K562 (cell line): ENCODE results near the gene NCCRP1. TPM values are rescaled to one million over a fixed set of nuclear protein-coding genes. Genes with fewer than 3 reads are reported as not detected.
A peak's percentile ranks its signal among the peaks of the same experiment; 100 is the strongest.

ENCODE experiments used
- ATAC-seq: fragments of 200-7000 bp; cut with Tn5 transposase; 3 replicates; pipeline ENCODE4 v1.9.1; 2020; ENCODE audit warnings: moderate library complexity
- BruUV-seq: library from RNA; stranded (reverse); fragments of 400-500 nt; replicated peaks from 2 replicates; lab custom pipeline; 2021; lab: Mats Ljungman, UMichigan
- CTCF ChIA-PET: fragments of 300-600 bp; formaldehyde crosslinking; extraction: SDS; loops from one replicate; lab custom pipeline; 2021; ENCODE audit warnings: low intra/inter-chr PET ratio; lab: Yijun Ruan, JAX
- POLR2A ChIA-PET: fragments of 300-600, 350-650 bp; sonication (Branson Sonifier 250); formaldehyde crosslinking; extraction: SDS; loops from one replicate; lab custom pipeline; 2021; ENCODE audit warnings: antibody characterized with exemption, inconsistent platforms; lab: Yijun Ruan, JAX
- DNase-seq, 4 experiments: peaks; one replicate each; pipeline versions ENCODE4 v3.0.0 to v3.0.0-alpha.2; 2011 to 2018; ENCODE audit warnings: low spot score in 3 of 4, mixed read lengths in 3 of 4; ENCODE audit errors: extremely low read depth in 1 of 4
- FAIRE-seq: peaks from 2 replicates; lab custom pipeline; 2011; peaks lifted over from hg19 to GRCh38; lab: Jason Lieb, UNC
- H2AFZ ChIP-seq: 2 replicates; pipeline ENCODE4 v1.6.0; 2011; ENCODE audit warnings: low read depth, low read length, control low read depth, inconsistent platforms
- H3K27ac ChIP-seq: fragments of 200-600 bp; 3 replicates; pipeline ENCODE4 v1.8.0; 2011; ENCODE audit warnings: low read depth, mild to moderate bottlenecking, control low read depth, inconsistent platforms, low read length, moderate library complexity, mixed read lengths; ENCODE audit errors: extremely low read depth
- H3K27me3 ChIP-seq, 2 experiments: fragments of 300-600 bp in 1 of 2; 2 replicates in 1 of 2; 3 replicates in 1 of 2; pipeline versions ENCODE4 v1.6.0 to v1.8.0; 2011; ENCODE audit warnings: inconsistent platforms in 2 of 2, low read length in 2 of 2, mild to moderate bottlenecking in 1 of 2, mixed read lengths in 1 of 2, moderate library complexity in 1 of 2; ENCODE audit not compliant: control insufficient read depth in 2 of 2, insufficient read depth in 2 of 2
- H3K36me3 ChIP-seq: fragments of 300-600 bp; 3 replicates; pipeline ENCODE4 v1.8.0; 2011; ENCODE audit warnings: mild to moderate bottlenecking, low read length, inconsistent platforms; ENCODE audit not compliant: control insufficient read depth, insufficient read depth
- H3K4me1 ChIP-seq, 2 experiments: fragments of 200-600 bp in 1 of 2; replicated peaks in 1 of 2; 2 replicates in 1 of 2; 3 replicates in 1 of 2; pipeline versions ENCODE4 v1.5.1 to v1.8.0; 2011; ENCODE audit warnings: inconsistent platforms in 2 of 2, low read length in 2 of 2, mild to moderate bottlenecking in 1 of 2, mixed read lengths in 1 of 2, moderate library complexity in 1 of 2; ENCODE audit not compliant: control insufficient read depth in 2 of 2, insufficient read depth in 2 of 2
- H3K4me2 ChIP-seq: 2 replicates; pipeline ENCODE4 v1.6.1; 2011; ENCODE audit warnings: low read length, control low read depth, inconsistent platforms, mixed read lengths; ENCODE audit not compliant: insufficient read depth
- H3K4me3 ChIP-seq: fragments of 200-600 bp; sonication (generic), shearing (Covaris generic); 2 replicates; pipeline ENCODE4 v1.5.1; 2016; ENCODE audit warnings: control low read depth, inconsistent platforms
- H3K79me2 ChIP-seq: fragments of 200-600 bp; 3 replicates; pipeline ENCODE4 v1.8.0; 2011; ENCODE audit warnings: low read length, inconsistent platforms; ENCODE audit not compliant: control insufficient read depth, insufficient read depth
- H3K9ac ChIP-seq, 2 experiments: 2 replicates each; pipeline versions ENCODE4 v1.6.0 to v1.6.1; 2011; ENCODE audit warnings: low read depth in 2 of 2, low read length in 2 of 2, control low read depth in 1 of 2, inconsistent platforms in 1 of 2, mild to moderate bottlenecking in 1 of 2, mixed read lengths in 1 of 2; ENCODE audit not compliant: insufficient read depth in 1 of 2
- H3K9me1 ChIP-seq: one replicate; pipeline ENCODE4 v1.6.0; 2011; ENCODE audit warnings: inconsistent platforms, mild to moderate bottlenecking, low read length, moderate library complexity; ENCODE audit not compliant: control insufficient read depth, insufficient read depth
- H3K9me3 ChIP-seq: replicated peaks from 2 replicates; pipeline ENCODE4 v1.5.1; 2011; ENCODE audit warnings: low read depth, low read length, inconsistent platforms; ENCODE audit not compliant: control insufficient read depth, insufficient read depth
- H4K20me1 ChIP-seq: replicated peaks from 2 replicates; pipeline ENCODE4 v1.6.1; 2011; ENCODE audit warnings: low read length, inconsistent platforms, mixed read lengths; ENCODE audit not compliant: control insufficient read depth, insufficient read depth
- CTBP1 ChIP-seq: fragments of 450-650 bp; IDR thresholded peaks from 2 replicates; pipeline ENCODE4 v1.6.1; 2016; ENCODE audit warnings: borderline replicate concordance
- EP400 ChIP-seq: fragments of 450-650 bp; IDR thresholded peaks from 2 replicates; pipeline ENCODE4 v1.6.1; 2017; ENCODE audit warnings: antibody characterized with exemption, mild to moderate bottlenecking, moderate library complexity
- LCOR ChIP-seq: sonication (generic); formaldehyde crosslinking; IDR thresholded peaks from 2 replicates; pipeline ENCODE4 v1.8.0; 2022; ENCODE audit warnings: mild to moderate bottlenecking, missing genetic modification reagents
- RERE ChIP-seq: sonication (generic); formaldehyde crosslinking; IDR thresholded peaks from 2 replicates; pipeline ENCODE4 v1.8.0; 2023; ENCODE audit warnings: missing genetic modification reagents, mild to moderate bottlenecking, borderline replicate concordance
- RFX5 ChIP-seq: IDR thresholded peaks from 2 replicates; pipeline ENCODE4 v1.6.1; 2011; ENCODE audit warnings: low read depth, mild to moderate bottlenecking, improper control_type of control experiment, low read length
- SIRT6 ChIP-seq: IDR thresholded peaks from one replicate; pipeline ENCODE4 v1.6.1; 2012; ENCODE audit warnings: low read depth, mild to moderate bottlenecking, control low read depth, inconsistent platforms, low read length, moderate library complexity
- STAG1 ChIP-seq: sonication (generic); formaldehyde crosslinking; IDR thresholded peaks from 2 replicates; pipeline ENCODE4 v1.5.0; 2020; ENCODE audit warnings: missing genetic modification reagents, borderline replicate concordance
- WGBS: fragments of 100-300 bp; shearing (Covaris generic); methylation state at CpG from one replicate; pipeline ENCODE4 v1.1.6; 2016; ENCODE audit warnings: low coverage, mixed read lengths; ENCODE audit not compliant: insufficient coverage; ENCODE audit errors: missing lambda C conversion rate; 5-methylcytosine and 5-hydroxymethylcytosine counted together
- in situ Hi-C: fragments of 300-500 bp; cut with MboI; formaldehyde crosslinking; loops from 4 replicates; pipeline ENCODE4 v1.15.0; 2018; ENCODE audit warnings: inconsistent platforms, mixed read lengths
- intact Hi-C: fragments of 100-400 bp; cut with micrococcal nuclease; formaldehyde crosslinking; loops from 2 replicates; pipeline ENCODE4 v1.14.2; 2022
- polyA plus RNA-seq, 8 experiments: library from polyadenylated mRNA; depleted of rRNA in 4 of 8; stranded (reverse) in 5 of 8; unstranded in 3 of 8; fragments of >200 nt; fragmentation: Nextera tagmentation in 2 of 8; fragmentation: Illumina TruSeq in 1 of 8; extraction: Ambion mirVana in 2 of 8; extraction: Trizol in 1 of 8; gene quantifications; 2 replicates each; pipeline versions ENCODE4 v1.2.1 to v1.2.3, GENCODE V29; 2011 to 2014; ENCODE audit warnings: inconsistent platforms in 1 of 8, missing spikeins in 1 of 8
- total RNA-seq, 7 experiments: library from RNA; depleted of rRNA in 6 of 7; stranded (reverse); fragments of >200 nt in 6 of 7; fragmentation: Illumina TruSeq in 2 of 7; extraction: Trizol in 2 of 7; gene quantifications; 2 replicates each; pipeline versions ENCODE4 v1.2.1 to v1.2.3, GENCODE V29; 2011 to 2021; ENCODE audit warnings: low replicate concordance in 1 of 7

The NCCRP1 gene
- total and polyA plus RNA-seq, 9 of the 15 experiments (the other 6 are each of a cell fraction or from before 2014, with no cell fraction given), result 0.05 TPM; not detected in 8

GRCh38 chr19:39195755-39196154, 1.0 kb upstream of the NCCRP1 start:
- in situ Hi-C loops (loop anchor here (5.0 kb wide), 1 partner anchor 228 kb away; no protein-coding TSS in a partner anchor), intact Hi-C loops (no loop called here)
- Histone ChIP-seq H3K79me2 (no peaks in the 10 kb centered on the region), H3K9me1 (no peaks in the 10 kb centered on the region), H3K9ac (no peak overlapping the region), H3K27ac (no peak overlapping the region), H3K4me3 (no peak overlapping the region), H3K36me3 (no peaks in the 10 kb centered on the region), H3K4me2 (no peak overlapping the region), H2AFZ (no peak overlapping the region), H3K9me3 (no peaks in the 10 kb centered on the region), H3K4me1 (peaks cover 0 to 38% of the 10 kb centered on the region in 2 experiments; a peak in 3 of 5 replicates), H4K20me1 (0 out of 2 replicates have a peak, but pooled peaks cover 4% of the 10 kb centered on the region), H3K27me3 (peaks cover 3 to 27% of the 10 kb centered on the region in 2 experiments; a peak in 2 of 5 replicates)
- TF ChIP-seq RFX5 (no peak), CTBP1 (0 out of 2 replicates have a peak, but pooled peaks have one; percentile 12), STAG1 (0 out of 2 replicates have a peak, but pooled peaks have one; percentile 12)
- ChIA-PET POLR2A (interaction anchor here (0.9 kb wide), 1 partner anchor 63 kb away, joined by 3 read pairs; no protein-coding TSS in a partner anchor), CTCF (no interaction called here)
- FAIRE-seq (no peak), ATAC-seq (no peak), DNase-seq (no peak)
- 26% methylated on average over 8 of the region's 9 CpGs for WGBS
- no TSS peak for BruUV-seq

- Histone ChIP-seq H3K4me1 (peaks cover 0 to 40% of the 10 kb centered on the region in 2 experiments; a peak in 2 of 5 replicates), H2AFZ (no peak overlapping the region), H3K9me3 (no peaks in the 10 kb centered on the region), H3K27ac (no peak overlapping the region), H3K4me3 (no peak overlapping the region), H3K27me3 (peaks cover 3 to 27% of the 10 kb centered on the region in 2 experiments; a peak in 2 of 5 replicates), H3K79me2 (no peaks in the 10 kb centered on the region), H3K36me3 (no peaks in the 10 kb centered on the region), H4K20me1 (0 out of 2 replicates have a peak, but pooled peaks cover 4% of the 10 kb centered on the region), H3K9me1 (no peaks in the 10 kb centered on the region), H3K4me2 (no peak overlapping the region), H3K9ac (no peak overlapping the region)
- intact Hi-C loops, result no loop called here
- in situ Hi-C loops, result loop anchor here (5.0 kb wide), 1 partner anchor 229 kb away; no protein-coding TSS in a partner anchor
- no peak for DNase-seq
- ChIA-PET CTCF (no interaction called here), POLR2A (no interaction called here)
- no peak for FAIRE-seq
- no peak for ATAC-seq
- no TSS peak for BruUV-seq
- WGBS, result 11% methylated on average over 5 of the region's 7 CpGs
- TF ChIP-seq RERE (CRISPR knock-in tag) (no peak), EP400 (no peak), SIRT6 (no peak), LCOR (CRISPR knock-in tag) (no peak)
Measured at GRCh38 chr19:39196320-39196719, 444 bp upstream of the NCCRP1 start.
